ENCODE measurements around the gene CYB561A3.

The CYB561A3 gene

GRCh38 chr11:61325649-61326414, 35.9 kb downstream of the CYB561A3 start:
- DNase-seq (ENCODE audit: low spot score): no peak

- DNase-seq (ENCODE audit: low spot score): peak; percentile 10
Observed at GRCh38 chr11:61315260-61315659, 46.4 kb downstream of the CYB561A3 start.

GRCh38 chr11:61310749-61311148, 50.9 kb downstream of the CYB561A3 start:
- no peak for DNase-seq (ENCODE audit: low spot score)

GRCh38 chr11:61309739-61310138, 51.9 kb downstream of the CYB561A3 start:
- no peak for DNase-seq (ENCODE audit: low spot score)

- no peak for DNase-seq (ENCODE audit: low spot score)
Observed at GRCh38 chr11:61309141-61309540, 52.5 kb downstream of the CYB561A3 start.

GRCh38 chr11:61307354-61307753, 54.3 kb downstream of the CYB561A3 start:
- DNase-seq (ENCODE audit: low spot score): no peak

GRCh38 chr11:61306221-61306620, 55.5 kb downstream of the CYB561A3 start:
- DNase-seq (ENCODE audit: low spot score): no peak

GRCh38 chr11:61305417-61305816, 56.3 kb downstream of the CYB561A3 start:
- no peak for DNase-seq (ENCODE audit: low spot score)

- DNase-seq (ENCODE audit: low spot score): no peak
Observed at GRCh38 chr11:61303725-61304124, 58.0 kb downstream of the CYB561A3 start.

- no peak for DNase-seq (ENCODE audit: low spot score)
Observed at GRCh38 chr11:61302550-61302949, 59.1 kb downstream of the CYB561A3 start.

Data from kidney tubule cell (primary cell).